H7 (cell line): ENCODE results near the gene BPIFB3. TPM values are rescaled to one million over a fixed set of nuclear protein-coding genes. Genes with fewer than 3 reads are reported as not detected.

Experiments used
- DNase-seq: peaks from one replicate; pipeline ENCODE4 v3.0.0; 2012
- H3K27me3 ChIP-seq: 2 replicates; pipeline ENCODE4 v1.6.0; 2011; ENCODE audit warnings: mild to moderate bottlenecking, low read length; ENCODE audit not compliant: control insufficient read depth, insufficient read depth
- H3K36me3 ChIP-seq: replicated peaks from 2 replicates; pipeline ENCODE4 v1.5.1; 2011; ENCODE audit warnings: low read length; ENCODE audit not compliant: control insufficient read depth, insufficient read depth
- H3K4me3 ChIP-seq: 2 replicates; pipeline ENCODE4 v1.5.1; 2011; ENCODE audit warnings: low read depth, mild to moderate bottlenecking, control low read depth, low read length, moderate library complexity; ENCODE audit not compliant: insufficient read depth
- total RNA-seq: library from RNA; depleted of rRNA; stranded (reverse); fragments of >200 nt; shearing (Covaris generic); gene quantifications from 2 replicates; pipeline ENCODE4 v1.2.3, GENCODE V29; 2014

The BPIFB3 gene
- total RNA-seq, 1 experiment from 2014 or later, result not detected

GRCh38 chr20:33012327-33013189, 41.1 kb upstream of the BPIFB3 start:
- H3K4me3 ChIP-seq, result no peak overlapping the region
- H3K27me3 ChIP-seq, result no peaks in the 10 kb centered on the region
- no peaks in the 10 kb centered on the region for H3K36me3 ChIP-seq
- no peak for DNase-seq

- no peak for DNase-seq
- H3K27me3 ChIP-seq, result no peaks in the 10 kb centered on the region
- no peaks in the 10 kb centered on the region for H3K36me3 ChIP-seq
- no peak overlapping the region for H3K4me3 ChIP-seq
Observed at GRCh38 chr20:33013701-33014326, 39.9 kb upstream of the BPIFB3 start.

GRCh38 chr20:33014336-33015113, 39.2 kb upstream of the BPIFB3 start:
- H3K27me3 ChIP-seq, result no peaks in the 10 kb centered on the region
- DNase-seq, result peak; percentile 63
- no peaks in the 10 kb centered on the region for H3K36me3 ChIP-seq
- no peak overlapping the region for H3K4me3 ChIP-seq

GRCh38 chr20:33015114-33015484, 38.6 kb upstream of the BPIFB3 start:
- Histone ChIP-seq H3K36me3 (no peaks in the 10 kb centered on the region), H3K4me3 (no peak overlapping the region), H3K27me3 (no peaks in the 10 kb centered on the region)
- no peak for DNase-seq

- H3K36me3 ChIP-seq, result no peaks in the 10 kb centered on the region
- no peak overlapping the region for H3K4me3 ChIP-seq
- no peak for DNase-seq
- H3K27me3 ChIP-seq, result no peaks in the 10 kb centered on the region
Observed at GRCh38 chr20:33015700-33016580, 37.8 kb upstream of the BPIFB3 start.

GRCh38 chr20:33016581-33017109, 37.1 kb upstream of the BPIFB3 start:
- DNase-seq, result no peak
- Histone ChIP-seq H3K36me3 (no peaks in the 10 kb centered on the region), H3K4me3 (no peak overlapping the region), H3K27me3 (no peaks in the 10 kb centered on the region)

- Histone ChIP-seq H3K36me3 (no peaks in the 10 kb centered on the region), H3K27me3 (no peaks in the 10 kb centered on the region), H3K4me3 (no peak overlapping the region)
- DNase-seq, result no peak
Observed at GRCh38 chr20:33017542-33017941, 36.2 kb upstream of the BPIFB3 start.

GRCh38 chr20:33018169-33018931, 35.4 kb upstream of the BPIFB3 start:
- no peak for DNase-seq
- Histone ChIP-seq H3K36me3 (no peaks in the 10 kb centered on the region), H3K27me3 (no peaks in the 10 kb centered on the region), H3K4me3 (no peak overlapping the region)

- DNase-seq, result no peak
- Histone ChIP-seq H3K36me3 (no peaks in the 10 kb centered on the region), H3K27me3 (no peaks in the 10 kb centered on the region), H3K4me3 (no peak overlapping the region)
Observed at GRCh38 chr20:33019465-33020277, 34.0 kb upstream of the BPIFB3 start.

- Histone ChIP-seq H3K4me3 (no peak overlapping the region), H3K36me3 (no peaks in the 10 kb centered on the region), H3K27me3 (no peaks in the 10 kb centered on the region)
- DNase-seq, result no peak
Observed at GRCh38 chr20:33020278-33021161, 33.2 kb upstream of the BPIFB3 start.

- Histone ChIP-seq H3K36me3 (no peaks in the 10 kb centered on the region), H3K4me3 (no peak overlapping the region), H3K27me3 (no peaks in the 10 kb centered on the region)
- no peak for DNase-seq
Observed at GRCh38 chr20:33021879-33022278, 31.8 kb upstream of the BPIFB3 start.

GRCh38 chr20:33022289-33022688, 31.4 kb upstream of the BPIFB3 start:
- no peak for DNase-seq
- no peaks in the 10 kb centered on the region for H3K27me3 ChIP-seq

More at GRCh38 chr20:33022289-33022688, 31.4 kb upstream of the BPIFB3 start:
- H3K4me3 ChIP-seq, result no peak overlapping the region
- H3K36me3 ChIP-seq, result no peaks in the 10 kb centered on the region
